ENCODE results near the gene ABCC6.
A peak's percentile ranks its signal among the peaks of the same experiment; 100 is the strongest.

Gene ABCC6

GRCh38 chr16:16139061-16139460, 84.2 kb downstream of the ABCC6 start:
- DNase-seq, result no peak

GRCh38 chr16:16138034-16138635, 85.2 kb downstream of the ABCC6 start:
- DNase-seq, result no peak

DNA sequence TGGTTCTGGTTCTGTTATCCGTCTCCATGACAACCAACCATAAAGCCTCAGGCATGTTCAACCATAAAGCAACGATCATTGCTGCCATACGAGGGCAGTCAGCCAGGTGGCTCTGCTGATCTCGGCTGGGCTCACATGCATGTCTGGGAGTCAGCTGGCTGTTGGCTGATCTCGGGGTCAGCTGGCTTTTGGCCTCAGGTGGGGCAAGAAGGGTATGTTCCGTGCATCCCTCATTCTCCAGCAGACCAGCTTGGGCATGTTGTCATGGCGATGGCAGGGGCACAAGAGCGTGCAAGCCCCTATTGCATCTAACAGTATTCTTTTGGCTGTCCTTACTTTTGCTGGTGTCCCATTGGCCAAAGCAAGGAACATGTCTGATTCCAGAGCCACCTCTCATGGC, 86.2 kb downstream of the ABCC6 start:
- no peak for DNase-seq

DNA sequence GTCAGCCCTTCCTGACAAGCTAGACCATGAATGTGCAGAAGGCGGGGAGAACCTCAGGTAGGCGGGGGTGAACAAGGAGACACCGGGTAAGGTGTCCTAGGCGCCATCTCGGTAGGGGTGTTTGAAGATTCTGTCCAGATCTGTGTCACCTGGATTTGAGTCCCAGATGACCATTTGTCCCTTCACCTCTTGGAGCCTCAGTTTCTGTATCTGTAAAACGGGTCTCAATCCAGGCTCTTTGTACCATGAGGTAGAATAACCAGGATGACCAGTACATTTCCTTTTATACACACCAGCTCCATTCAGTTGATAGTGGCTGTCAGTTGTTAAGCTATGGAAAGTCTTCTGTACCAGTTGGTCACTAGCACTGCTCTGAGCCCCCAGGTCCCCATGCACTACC, 86.7 kb downstream of the ABCC6 start:
- DNase-seq, result no peak

DNA sequence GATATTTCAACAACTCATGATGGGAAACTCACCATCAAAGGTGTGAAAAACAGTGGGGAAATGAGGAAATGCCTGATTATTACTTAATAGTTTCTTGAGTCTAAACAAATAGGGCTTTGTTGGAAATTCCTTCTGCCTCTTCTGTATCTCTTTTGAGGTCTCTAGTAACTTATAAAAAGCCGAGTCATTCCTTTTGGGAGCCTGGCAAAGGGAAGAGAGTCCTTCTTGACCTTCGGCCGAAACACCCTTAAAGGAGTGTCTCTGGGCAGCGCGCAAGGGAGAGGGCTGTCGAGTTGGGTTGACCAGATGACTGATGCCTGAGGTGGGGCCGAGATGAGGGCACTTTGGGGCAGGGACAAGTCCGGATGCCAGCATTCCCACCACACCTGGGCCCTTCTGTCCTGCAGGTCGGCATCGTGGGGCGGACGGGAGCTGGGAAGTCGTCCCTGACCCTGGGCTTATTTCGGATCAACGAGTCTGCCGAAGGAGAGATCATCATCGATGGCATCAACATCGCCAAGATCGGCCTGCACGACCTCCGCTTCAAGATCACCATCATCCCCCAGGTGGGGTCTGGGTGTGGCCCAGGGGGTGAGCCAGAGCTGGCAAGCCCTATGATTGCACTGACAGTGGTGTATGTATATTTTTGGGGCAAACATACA, 89.2 kb downstream of the ABCC6 start:
- no peak for DNase-seq

- DNase-seq, result no peak
These were observed 91.6 kb downstream of the ABCC6 start for GRCh38 chr16:16131659-16132058.

DNA sequence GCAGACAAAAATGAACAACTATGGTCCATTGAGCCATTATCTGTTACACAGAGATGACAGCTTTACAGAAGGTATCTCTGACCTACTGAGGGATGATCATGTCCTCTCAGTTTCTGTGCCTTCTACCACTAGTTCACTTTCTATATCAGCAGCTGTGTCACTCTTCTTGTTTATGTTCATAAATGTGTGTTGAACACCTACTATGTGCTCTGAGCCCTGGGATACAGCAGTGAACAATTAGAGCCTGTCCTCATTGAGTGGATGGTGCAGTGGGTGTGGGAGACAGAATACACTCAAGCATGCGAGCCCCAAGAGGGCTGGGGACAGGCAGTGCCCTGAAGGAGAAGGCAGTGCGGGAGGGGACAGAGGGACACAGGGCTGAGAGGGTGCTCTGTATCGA, 92.1 kb downstream of the ABCC6 start:
- DNase-seq, result no peak

- peak; percentile 51 for DNase-seq
These were observed 95.7 kb downstream of the ABCC6 start for GRCh38 chr16:16127469-16128116.

DNA sequence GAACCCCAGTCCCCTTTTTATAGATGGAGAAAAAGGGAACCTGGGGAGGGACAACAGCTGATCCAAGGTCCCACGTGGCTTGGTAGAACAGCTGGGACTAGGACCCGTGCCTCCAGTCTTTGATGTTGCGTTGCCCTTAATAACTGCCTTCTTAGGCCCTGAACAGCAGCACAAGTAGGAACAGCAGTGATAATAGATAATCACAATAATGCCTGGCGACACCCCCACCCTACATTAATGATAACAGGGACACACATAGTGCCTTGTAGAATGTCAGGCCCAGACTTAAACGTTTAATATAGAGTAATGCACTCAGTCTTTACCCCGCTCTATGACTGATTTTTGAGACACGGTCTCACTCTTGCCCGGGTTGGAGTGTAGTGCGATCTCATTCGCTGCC, 96.4 kb downstream of the ABCC6 start:
- DNase-seq, result no peak

DNA sequence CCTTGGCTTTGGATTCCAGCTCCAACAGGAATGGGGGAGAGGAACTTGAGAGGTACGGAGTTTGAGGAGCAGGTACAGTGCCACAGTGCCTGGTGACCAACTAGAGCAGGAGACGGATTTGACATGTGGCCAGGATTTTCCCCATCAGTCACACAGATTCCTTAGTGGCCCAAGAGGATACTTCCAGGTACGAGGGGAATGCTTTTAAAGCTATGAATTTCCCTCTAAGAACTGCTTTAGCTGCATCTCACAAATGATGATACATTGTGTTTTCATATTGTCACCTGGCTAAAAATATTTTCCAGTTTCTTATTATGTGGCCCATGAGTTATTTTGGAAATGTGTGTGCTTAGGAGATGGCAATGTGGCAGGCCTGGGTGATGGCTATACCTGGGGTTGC, 98.3 kb downstream of the ABCC6 start:
- DNase-seq, result no peak

GRCh38 chr16:16124438-16124837, 98.9 kb downstream of the ABCC6 start:
- no peak for DNase-seq

DNA sequence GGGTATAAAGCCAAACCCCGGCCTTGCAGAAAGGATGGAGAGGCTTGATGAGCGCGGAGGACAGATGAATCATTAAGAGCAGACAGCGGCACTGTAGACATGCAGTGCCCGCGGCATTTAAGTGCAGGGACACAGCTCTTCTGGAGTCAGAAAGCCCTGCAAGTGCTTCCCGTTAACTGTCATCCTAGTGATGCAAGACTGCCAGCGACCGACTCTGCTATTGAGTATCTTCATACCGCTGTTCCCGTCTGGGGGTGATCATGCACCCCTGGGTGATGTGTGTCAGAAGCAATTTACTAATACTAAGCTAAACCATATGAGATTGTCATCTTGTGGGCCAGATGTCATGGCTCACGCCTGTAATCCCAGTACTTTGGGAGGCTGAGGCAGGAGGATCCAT, 101.0 kb downstream of the ABCC6 start:
- no peak for DNase-seq

GRCh38 chr16:16121185-16121727, 102.0 kb downstream of the ABCC6 start:
- DNase-seq, result no peak

DNA sequence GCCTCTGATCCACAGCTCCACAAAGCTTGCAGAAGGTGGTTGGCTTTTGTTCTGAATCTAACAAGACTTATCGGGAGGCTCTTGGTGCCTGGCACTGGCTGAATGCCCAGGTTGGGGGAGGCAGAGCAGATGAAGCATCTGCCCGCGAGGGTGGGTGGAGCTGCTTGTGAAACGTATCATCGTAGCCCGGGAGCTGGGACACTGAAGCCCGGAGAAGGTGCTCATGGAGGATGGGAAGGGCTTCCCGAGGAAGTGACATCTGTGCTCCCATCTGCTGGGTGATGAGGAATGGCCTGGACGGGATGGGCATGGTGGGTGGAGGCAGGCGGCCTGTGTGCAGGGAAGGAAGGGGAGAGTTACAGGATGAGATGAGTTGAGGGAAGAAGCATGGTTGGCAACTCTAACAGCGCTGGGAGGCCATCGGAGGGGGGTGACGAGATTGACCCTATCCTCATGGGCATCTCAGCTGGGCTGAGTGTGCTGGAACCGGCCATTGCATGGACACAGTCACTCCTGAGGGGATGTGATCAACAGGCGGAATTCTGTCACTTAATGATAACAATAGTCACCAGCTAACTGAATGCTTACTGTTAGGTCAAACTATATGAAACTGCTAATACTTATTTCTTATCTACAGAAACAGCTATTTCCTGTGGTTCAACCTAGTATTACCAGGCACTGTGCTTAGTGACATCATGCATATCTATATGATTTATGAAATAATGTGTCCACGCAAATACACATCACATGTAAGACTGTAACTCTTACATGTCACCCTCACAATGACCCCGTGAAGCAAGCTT, 102.7 kb downstream of the ABCC6 start:
- DNase-seq, result no peak

DNA sequence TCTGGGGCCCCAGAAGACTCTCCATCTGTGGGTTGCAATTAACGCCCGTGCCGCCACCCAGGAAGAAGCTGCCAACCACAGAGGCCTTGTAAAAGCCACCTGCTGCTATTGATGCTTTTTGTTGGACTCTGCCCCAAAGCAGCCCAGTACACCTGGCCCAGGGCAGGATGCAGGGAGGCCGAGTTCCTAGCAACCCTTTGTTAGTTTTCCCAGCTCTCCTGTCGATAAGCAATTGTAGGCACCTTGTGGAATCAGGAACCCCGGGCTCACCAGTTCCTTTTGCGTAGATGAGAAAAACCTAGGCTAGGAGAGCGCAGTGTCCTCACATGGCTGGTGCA, 103.3 kb downstream of the ABCC6 start:
- no peak for DNase-seq

DNA sequence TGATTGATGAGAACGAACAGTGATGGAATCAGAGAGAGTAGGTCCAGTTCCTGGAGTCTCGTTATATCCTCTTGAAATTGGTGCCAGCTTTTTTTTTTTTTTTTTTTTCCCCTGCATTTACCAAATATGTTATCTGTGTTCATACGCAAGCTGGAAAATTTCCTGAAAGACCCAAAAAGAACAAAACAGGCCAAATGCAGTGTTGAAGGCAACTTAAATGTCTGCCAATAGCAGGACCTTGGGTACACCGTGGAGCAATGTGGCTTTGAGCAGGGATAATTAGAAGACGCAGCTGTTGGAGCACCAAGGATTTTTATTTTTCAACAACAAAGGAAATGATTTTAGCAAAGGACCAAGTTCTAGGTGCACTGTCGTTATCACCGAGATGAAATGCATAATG, 105.0 kb downstream of the ABCC6 start:
- no peak for DNase-seq

DNA sequence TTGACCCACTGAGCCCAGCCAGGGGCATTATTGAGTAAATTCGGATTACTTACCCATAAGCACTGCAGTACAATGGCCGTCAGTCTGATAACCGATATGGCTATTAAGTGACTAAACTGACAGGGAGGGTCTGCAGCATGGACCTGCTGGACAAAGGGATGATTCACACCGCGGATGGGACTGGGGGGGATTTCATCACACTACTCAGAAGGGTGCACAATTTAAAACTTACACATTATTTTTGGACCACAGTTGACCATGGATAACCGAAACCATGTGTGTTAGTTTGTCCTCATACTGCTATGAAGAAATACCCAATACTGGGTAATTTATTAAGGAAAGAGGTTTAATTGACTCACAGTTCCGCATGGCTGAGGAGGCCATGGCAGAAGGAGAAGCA, 106.5 kb downstream of the ABCC6 start:
- no peak for DNase-seq

DNA sequence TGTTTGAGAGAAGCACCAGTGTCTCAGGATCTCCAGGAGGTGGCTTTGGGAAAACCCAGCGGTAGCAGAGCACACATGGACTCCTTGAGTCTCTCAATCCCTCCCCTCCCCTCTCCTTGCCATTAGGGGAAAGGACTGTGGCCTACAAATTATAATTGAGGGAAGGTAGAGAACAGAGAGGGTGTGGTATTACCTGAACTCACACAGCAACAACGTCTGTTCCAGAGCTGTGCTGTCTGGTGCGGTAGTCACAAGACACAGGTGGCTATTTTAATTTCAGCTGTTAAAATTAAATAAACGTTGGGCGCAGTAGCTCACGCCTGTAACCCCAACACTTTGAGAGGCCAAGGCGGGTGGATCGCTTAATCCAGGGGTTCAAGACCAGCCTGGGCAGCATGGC, 110.2 kb downstream of the ABCC6 start:
- no peak for DNase-seq

DNA sequence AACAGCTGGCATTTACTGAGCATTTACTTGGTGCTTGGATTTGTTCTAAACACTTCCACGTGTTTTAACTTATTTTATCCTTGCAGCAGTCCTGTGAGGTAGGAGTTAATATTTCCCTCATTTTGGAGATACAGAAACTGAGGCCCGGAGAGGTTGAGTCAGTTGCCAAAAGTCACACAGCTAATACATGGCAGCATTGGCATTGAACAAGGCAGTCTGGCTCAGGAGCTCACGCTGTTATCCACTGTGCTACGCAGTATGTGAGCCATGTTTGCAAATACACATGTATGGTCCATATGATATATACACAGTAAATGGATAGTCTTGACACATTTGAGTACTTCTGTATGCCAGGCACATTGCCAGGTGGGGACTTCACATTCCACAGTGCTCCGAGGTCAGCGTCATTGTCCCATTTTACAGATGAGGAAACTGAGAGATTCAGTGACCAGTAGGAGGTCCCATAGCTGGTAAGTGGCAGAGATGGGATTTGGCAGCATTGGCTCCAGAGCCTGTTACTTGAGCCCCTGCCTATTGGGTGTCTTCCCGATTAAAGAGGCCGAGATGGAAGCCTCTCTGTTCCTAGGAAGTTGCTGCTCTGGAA, 110.7 kb downstream of the ABCC6 start:
- no peak for DNase-seq

GRCh38 chr16:16111639-16112038, 111.7 kb downstream of the ABCC6 start:
- DNase-seq, result no peak

- no peak for DNase-seq
These were observed 113.2 kb downstream of the ABCC6 start for GRCh38 chr16:16110111-16110490.

- DNase-seq, result no peak
These were observed 113.7 kb downstream of the ABCC6 start for GRCh38 chr16:16109453-16110110.

DNA sequence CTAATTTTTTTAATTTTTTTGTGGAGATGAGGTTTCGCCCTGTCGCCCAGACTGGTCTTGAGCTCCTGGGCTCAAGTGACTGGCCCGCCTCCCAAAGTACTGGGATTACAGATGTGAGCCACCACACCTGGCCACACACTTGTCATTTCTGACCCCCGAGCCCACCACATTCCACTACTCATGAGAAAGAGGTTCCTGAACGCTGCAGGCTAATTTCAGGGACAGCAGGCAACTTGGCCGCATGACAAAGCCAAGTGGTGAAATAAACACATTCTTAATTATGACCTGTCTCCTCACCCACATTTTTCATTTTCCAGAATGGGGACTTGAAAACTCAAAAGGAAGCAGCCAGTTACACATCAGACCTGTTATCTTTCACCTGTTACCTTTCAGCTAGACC, 114.5 kb downstream of the ABCC6 start:
- no peak for DNase-seq

Measured in T1000 (cell line).